HepG2 (cell line): Measurements from ENCODE around the gene C2orf92.

Experiments
- CHD2 ChIP-seq: IDR thresholded peaks from 2 replicates; pipeline ENCODE4 v1.6.1; 2011; ENCODE audit warnings: low read depth, low read length, improper control_type of control experiment
- DDIT3 ChIP-seq: sonication (generic); formaldehyde crosslinking; IDR thresholded peaks from 2 replicates; pipeline ENCODE4 v1.4.0; 2020; ENCODE audit warnings: mild to moderate bottlenecking, missing genetic modification reagents
- RBFOX2 ChIP-seq: fragments of 200-400 bp; formaldehyde crosslinking; IDR thresholded peaks from 2 replicates; pipeline ENCODE4 v1.6.1; 2017; ENCODE audit warnings: low read depth, mild to moderate bottlenecking, low read length
- SP1 ChIP-seq, 2 experiments: fragments of 450-650 bp in 1 of 2; sonication (generic) in 1 of 2; formaldehyde crosslinking in 1 of 2; IDR thresholded peaks; 2 replicates each; pipeline versions ENCODE4 v1.4.0 to v1.6.1; 2016 to 2020; ENCODE audit warnings: missing genetic modification reagents in 1 of 2
- ZBTB20 ChIP-seq: sonication (generic); formaldehyde crosslinking; IDR thresholded peaks from 2 replicates; pipeline ENCODE4 v1.8.1; 2023; ENCODE audit warnings: missing genetic modification reagents, low read depth, mild to moderate bottlenecking, borderline replicate concordance
- ZNF766 ChIP-seq: sonication (generic); formaldehyde crosslinking; IDR thresholded peaks from 2 replicates; pipeline ENCODE4 v1.5.0; 2020; ENCODE audit warnings: missing genetic modification reagents, borderline replicate concordance
- TF ChIP-seq, protein P1 (sequence below): sonication (generic); formaldehyde crosslinking; IDR thresholded peaks from 2 replicates; pipeline ENCODE4 v1.4.0; 2020; ENCODE audit warnings: missing genetic modification reagents

DNA sequence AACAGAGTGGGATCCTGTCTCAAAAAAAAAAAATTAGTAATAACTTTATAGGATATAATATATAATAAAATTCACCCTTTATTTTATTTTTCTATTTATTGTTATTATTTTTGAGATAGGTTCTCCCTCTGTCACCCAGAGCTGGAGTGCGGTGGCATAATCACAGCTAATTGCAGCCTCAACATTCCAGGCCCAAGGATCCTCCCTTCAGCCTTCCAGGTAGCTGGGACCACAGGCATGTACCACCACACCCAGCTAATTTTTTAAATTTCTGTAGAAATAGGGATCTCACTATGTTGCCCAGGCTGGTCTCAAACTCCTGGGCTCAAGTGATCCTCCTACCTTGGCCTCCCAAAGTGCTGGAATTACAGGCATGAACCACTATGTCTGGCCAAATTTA, 958 bp downstream of the C2orf92 start:
- TF ChIP-seq, protein P1, sequence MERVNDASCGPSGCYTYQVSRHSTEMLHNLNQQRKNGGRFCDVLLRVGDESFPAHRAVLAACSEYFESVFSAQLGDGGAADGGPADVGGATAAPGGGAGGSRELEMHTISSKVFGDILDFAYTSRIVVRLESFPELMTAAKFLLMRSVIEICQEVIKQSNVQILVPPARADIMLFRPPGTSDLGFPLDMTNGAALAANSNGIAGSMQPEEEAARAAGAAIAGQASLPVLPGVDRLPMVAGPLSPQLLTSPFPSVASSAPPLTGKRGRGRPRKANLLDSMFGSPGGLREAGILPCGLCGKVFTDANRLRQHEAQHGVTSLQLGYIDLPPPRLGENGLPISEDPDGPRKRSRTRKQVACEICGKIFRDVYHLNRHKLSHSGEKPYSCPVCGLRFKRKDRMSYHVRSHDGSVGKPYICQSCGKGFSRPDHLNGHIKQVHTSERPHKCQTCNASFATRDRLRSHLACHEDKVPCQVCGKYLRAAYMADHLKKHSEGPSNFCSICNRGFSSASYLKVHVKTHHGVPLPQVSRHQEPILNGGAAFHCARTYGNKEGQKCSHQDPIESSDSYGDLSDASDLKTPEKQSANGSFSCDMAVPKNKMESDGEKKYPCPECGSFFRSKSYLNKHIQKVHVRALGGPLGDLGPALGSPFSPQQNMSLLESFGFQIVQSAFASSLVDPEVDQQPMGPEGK (CRISPR knock-in tag): no peak
- no peak for TF ChIP-seq ZBTB20
- TF ChIP-seq ZNF766 (CRISPR knock-in tag): no peak
- no peak for TF ChIP-seq RBFOX2
- no peak for TF ChIP-seq SP1 (IDR thresholded peaks at IDR 0.05)
- no peak for TF ChIP-seq SP1 (CRISPR knock-in tag; IDR thresholded peaks at IDR 0.05)
- TF ChIP-seq DDIT3: no peak
- TF ChIP-seq CHD2: no peak
